HG02763 (cell line): ENCODE results near the gene FAM151A.
"Not testable (repeated sequence)": the region's sequence is repeated elsewhere in the genome, so short reads cannot be mapped to it uniquely, and the experiment has no call there.

ENCODE experiments used
- ATAC-seq: cut with Tn5 transposase; IDR thresholded peaks from one replicate; pipeline ENCODE4 v1.9.1; 2021; ENCODE audit warnings: mild to moderate bottlenecking, moderate library complexity; ENCODE audit not compliant: unreplicated experiment

The FAM151A gene

GRCh38 chr1:54636461-54637446 lies 13.4 kb upstream of the FAM151A start:
- ATAC-seq = not testable (repeated sequence)

- not testable (repeated sequence) for ATAC-seq
These were observed 12.5 kb upstream of the FAM151A start for GRCh38 chr1:54635804-54636203.

- ATAC-seq = no peak
These were observed 3.9 kb upstream of the FAM151A start for GRCh38 chr1:54627196-54627595.

GRCh38 chr1:54624466-54625464 lies 1.4 kb upstream of the FAM151A start:
- no peak for ATAC-seq

- ATAC-seq = no peak
These were observed 3.6 kb downstream of the FAM151A start for GRCh38 chr1:54619749-54620148.

GRCh38 chr1:54615531-54616279 lies 7.6 kb downstream of the FAM151A start:
- ATAC-seq = no peak

GRCh38 chr1:54614563-54614962 lies 8.8 kb downstream of the FAM151A start:
- ATAC-seq = no peak

GRCh38 chr1:54614024-54614423 lies 9.3 kb downstream of the FAM151A start:
- ATAC-seq = no peak

GRCh38 chr1:54611621-54612020 lies 11.7 kb downstream of the FAM151A start:
- ATAC-seq = no peak

- ATAC-seq = no peak
These were observed 12.4 kb downstream of the FAM151A start for GRCh38 chr1:54610601-54611580.

- no peak for ATAC-seq
These were observed 13.3 kb downstream of the FAM151A start for GRCh38 chr1:54610048-54610447.

- ATAC-seq = no peak
These were observed 13.9 kb downstream of the FAM151A start for GRCh38 chr1:54609301-54609921.

GRCh38 chr1:54608566-54609230 lies 14.6 kb downstream of the FAM151A start:
- ATAC-seq = no peak

- no peak for ATAC-seq
These were observed 15.3 kb downstream of the FAM151A start for GRCh38 chr1:54607821-54608565.

- ATAC-seq = no peak
These were observed 16.4 kb downstream of the FAM151A start for GRCh38 chr1:54606990-54607325.

- ATAC-seq = no peak
These were observed 17.0 kb downstream of the FAM151A start for GRCh38 chr1:54606096-54606989.
